Stimulated activated CD4-positive, alpha-beta T cell treated with anti-CD3 and anti-CD28 coated beads, Interleukin-1b, Interleukin-23, amount 100 ng/mL, for 1 hour (primary cell): ENCODE measurements around the gene BEST4.
"Not testable (repeated sequence)": the region's sequence is repeated elsewhere in the genome, so short reads cannot be mapped to it uniquely, and the experiment has no call there.

Source experiments
- DNase-seq, 2 donors: peaks; one replicate each; pipeline ENCODE4 v3.0.0-alpha.2; 2020; ENCODE audit warnings: low read depth in 2 of 2

BEST4 gene

DNA sequence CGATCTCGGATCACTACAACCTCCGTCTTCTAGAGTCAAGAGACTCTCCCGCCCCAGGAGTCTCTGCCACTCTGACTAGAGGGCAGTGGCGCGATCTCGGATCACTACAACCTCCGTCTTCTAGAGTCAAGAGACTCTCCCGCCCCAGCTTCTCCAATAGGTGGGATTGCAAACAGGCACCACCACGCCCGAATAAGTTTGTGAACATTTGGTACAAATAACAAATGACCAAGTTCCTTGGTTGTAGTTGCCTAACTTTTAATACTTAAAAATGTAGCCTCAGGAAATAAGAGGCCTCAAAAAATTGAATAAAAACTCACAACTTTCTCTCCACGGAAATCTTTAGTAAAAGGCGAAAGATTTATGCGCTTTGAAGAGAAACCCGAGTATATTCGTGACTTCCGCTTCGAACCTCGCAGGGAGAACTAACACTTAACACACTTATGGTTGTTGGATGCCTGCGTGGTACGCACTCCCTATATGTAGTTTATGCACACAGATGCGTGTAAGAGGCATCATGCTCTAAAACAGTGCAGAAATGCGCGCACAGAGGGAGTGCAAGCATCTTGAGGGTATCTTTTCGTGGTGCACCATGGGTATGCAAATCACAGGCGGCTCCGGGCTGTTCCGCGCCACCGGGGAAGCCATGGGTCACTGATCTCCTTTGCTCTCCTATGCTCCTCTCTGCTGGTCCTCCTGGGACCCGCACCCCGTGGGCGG lies 31.8 kb upstream of the BEST4 start:
- peak in 1 of 2 donors; percentile 64 for DNase-seq

DNA sequence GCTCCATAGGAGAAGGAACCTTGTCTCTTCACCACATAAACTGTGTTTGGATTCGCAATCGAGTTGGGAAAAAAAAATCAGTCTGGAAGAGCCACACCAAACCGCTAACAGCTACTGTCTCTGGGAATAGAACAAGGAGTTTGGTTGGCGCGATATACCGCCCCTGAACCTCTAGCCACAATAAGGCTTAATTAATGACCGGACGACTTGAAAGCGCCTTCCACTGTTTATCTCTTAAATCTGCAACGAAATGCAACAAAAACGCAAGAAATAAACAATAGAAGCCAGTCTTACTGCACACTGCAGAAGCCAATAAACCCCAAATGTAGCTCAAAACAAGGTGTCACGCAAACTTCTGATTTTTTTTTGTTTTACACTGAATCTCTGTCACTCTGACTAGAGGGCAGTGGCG lies 31.2 kb upstream of the BEST4 start:
- DNase-seq: no peak

DNA sequence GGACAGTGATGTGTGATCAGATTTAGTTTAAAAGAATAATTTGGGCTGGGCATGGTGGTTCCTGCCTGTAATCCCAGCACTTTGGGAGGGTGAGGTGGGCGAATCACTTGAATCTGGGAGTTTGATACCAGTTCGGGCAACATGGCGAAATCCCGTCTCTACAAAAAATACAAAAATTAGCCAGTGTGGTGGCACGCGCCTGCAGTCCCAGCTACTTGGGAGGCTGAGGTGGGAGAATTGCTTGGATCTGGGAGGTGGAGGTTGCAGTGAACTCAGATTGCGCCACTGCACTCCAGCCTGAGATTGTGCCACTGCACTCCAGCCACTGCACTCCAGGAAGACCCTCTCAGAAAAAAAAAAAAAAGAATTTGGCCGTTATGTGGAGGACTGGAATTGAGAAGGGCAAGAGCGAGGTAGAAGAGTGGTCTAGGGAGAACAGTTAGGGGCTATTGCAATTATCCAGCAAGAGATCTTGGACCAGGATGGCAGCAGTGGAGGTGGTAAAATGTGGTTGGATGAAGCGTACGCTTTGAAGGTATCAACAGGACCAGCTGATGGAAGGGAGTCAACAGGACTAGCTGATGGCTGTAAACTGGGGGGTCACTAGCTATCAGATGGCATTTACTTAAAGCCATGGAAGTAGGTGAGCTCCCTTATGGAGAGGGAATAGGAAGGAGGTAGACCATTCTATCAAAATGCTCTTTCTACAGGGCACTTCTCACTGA lies 30.0 kb upstream of the BEST4 start:
- no peak for DNase-seq

DNA sequence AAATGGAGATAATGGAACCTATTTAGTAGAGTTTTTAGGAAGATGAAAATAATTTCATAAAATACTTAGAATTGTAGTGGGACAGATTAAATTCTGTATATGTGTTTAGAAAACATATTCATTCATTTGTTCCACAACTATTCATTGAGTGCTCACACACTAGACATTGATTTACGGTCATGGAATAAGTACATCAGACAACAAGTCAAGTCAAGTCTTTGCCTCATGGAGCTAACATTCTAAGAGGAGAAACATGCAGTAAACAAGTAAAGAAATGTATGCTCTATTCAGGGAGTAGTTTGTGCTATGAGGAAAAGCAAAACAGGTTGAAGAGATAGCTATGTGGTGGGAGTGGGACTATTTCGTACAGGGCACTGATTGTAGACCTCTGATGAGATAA lies 29.3 kb upstream of the BEST4 start:
- DNase-seq: no peak

DNA sequence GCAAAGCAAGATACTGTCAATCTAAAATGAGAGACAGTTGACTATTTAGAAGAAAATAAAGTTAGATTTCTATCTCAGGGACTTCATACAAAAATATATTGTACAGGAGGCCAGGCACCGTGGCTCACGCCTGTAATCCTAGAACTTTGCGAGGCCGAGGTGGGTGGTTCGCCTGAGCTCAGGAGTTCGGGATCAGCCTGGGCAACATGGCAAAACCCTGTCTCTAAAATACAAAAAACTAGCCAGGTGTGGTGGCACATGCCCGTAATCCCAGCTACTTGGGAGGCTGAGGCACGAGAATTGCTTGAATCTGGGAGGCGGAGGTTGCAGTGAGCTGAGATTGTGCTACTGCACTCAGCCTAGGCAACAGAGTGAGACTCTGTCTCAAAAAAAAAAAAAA lies 28.0 kb upstream of the BEST4 start:
- not testable (repeated sequence) for DNase-seq

DNA sequence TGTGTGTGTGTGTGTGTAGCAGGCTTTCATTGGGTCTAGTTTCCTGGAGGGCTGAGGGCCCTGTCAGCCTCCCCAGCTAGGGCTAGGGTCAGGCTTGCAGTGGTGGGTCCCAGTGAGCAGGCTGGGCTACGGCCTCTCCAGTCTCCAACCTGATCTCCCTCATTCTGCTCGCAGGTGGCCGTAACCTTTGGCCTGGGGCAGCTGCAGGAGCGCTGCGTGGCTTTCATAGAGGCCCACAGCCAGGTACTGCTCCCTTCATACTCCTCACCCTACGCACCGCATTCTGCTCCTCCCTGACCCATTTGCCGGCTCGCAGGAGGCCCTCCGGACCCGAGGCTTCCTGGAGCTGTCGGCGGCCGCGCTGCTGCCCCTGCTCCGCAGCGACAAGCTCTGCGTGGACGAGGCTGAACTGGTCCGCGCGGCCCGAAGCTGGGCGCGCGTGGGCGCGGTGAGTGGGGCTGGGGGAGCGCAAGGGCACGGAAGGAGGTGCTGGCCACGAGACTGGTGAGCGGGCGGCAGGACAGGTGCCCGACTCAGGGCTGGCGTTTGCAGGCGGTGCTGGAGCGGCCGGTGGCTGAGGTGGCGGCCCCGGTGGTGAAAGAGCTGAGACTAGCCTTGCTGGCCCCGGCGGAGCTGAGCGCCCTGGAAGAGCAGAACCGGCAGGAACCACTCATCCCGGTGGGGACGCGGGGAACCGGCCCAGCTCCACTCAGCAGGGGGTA lies 25.0 kb upstream of the BEST4 start:
- DNase-seq: no peak

DNA sequence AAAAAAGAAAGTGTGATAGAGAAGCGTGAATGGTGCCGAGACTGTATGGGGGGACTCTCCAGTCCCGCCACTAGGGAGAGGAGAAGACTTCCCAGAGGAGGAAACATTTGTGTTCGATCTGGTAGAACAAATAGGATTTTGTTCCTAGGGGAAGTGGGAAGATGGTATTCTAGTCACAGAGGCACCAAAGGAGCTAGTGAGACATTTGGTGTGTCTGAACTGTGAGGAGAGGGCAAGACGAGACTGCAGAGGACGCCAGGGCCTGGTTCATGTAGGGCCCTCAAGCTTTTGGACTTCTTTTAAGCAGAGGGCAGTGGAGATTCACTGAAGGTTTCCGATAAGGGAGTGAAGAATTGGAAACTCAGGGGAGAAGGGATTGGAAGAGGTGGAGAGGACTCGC lies 23.3 kb upstream of the BEST4 start:
- no peak for DNase-seq

DNA sequence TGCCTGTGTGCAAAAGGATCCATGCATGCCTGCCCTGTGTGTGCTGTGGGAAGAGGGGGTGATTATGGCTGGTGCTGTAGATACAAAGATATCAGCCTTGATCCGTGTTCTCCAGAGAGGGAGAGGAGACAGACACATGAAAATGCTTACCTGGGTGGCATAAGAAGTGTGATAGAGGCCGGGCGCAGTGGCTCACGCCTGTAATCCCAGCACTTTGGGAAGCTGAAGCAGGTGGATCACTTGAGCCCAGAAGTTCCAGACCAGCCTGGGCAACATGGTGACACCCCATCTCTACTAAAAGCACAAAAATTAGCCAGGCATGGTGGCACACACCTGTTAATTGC lies 22.8 kb upstream of the BEST4 start:
- DNase-seq: not testable (repeated sequence)

DNA sequence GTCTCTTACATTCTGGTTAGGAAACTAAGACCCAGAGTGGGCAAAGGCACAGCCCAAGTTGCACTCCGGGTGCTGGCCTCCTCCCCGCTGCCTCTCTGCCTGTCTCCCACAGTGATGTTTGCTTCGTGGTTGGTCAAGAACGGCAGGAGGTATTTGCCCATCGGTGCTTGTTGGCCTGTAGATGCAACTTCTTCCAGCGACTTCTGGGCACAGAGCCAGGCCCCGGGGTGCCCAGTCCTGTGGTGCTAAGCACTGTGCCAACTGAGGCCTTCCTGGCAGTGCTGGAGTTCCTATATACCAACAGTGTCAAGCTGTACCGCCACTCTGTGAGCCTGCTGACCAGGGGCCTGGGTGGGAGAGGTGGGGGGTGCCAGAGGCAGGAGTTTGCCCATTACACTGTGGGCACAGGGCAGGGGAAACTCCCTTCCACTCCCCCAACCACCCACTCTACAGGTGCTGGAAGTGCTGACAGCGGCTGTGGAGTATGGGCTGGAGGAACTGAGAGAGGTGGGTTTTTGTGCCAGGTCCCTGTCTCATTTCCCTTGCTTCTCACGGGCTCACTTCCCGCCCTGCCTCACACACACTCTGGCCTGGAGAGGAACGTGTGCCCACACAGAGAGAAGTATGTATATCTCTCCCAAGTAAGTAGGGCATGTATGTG lies 22.3 kb upstream of the BEST4 start:
- DNase-seq: no peak

DNA sequence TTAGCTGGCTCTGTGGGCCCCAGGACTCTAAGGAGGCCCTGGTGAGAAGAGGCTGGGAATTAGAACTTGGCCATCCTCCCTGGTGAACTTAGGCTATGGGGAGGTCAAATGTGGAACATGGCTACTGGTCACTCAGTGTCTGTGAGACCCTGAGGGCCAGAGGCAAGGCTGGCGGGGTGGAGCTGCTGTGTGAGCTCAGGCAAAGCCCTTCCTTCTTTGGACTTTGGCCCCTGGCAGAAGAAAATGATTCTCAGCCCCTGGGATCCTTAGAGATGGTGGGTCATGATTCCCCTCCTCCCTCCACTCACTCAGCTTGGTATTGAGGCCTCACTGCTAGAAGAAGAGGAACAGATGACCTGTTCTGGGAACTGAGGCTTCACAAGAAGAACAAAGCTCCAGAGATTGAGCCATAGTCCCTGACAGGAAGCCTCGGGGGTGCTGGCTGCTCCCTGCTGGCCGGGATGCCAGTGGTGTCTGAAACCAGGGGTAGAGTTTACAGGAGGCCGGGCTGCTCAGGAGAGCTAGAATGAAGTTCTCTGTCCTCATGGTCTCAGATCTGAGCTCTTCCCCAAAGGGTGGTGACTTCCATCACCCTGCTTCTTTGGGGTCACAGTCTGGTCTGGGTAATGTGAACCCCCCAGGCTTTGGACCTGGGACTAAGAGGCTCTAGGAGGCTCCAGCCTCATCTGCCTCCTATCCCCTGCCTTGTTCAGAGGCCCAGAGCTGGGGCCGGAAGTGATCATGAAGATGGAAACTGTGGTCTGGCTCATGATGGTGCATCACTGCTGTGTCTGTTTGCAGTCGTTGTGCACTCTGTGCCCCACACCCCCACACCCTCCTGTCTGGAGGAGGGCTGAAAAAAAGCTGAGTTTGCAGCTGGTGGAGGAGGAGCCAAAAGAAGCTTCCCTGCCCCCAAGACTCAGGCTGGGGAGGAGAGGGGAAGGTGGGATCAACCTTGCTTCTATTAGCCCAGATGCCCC lies 21.3 kb upstream of the BEST4 start:
- DNase-seq: peak; percentile 63 to 82

DNA sequence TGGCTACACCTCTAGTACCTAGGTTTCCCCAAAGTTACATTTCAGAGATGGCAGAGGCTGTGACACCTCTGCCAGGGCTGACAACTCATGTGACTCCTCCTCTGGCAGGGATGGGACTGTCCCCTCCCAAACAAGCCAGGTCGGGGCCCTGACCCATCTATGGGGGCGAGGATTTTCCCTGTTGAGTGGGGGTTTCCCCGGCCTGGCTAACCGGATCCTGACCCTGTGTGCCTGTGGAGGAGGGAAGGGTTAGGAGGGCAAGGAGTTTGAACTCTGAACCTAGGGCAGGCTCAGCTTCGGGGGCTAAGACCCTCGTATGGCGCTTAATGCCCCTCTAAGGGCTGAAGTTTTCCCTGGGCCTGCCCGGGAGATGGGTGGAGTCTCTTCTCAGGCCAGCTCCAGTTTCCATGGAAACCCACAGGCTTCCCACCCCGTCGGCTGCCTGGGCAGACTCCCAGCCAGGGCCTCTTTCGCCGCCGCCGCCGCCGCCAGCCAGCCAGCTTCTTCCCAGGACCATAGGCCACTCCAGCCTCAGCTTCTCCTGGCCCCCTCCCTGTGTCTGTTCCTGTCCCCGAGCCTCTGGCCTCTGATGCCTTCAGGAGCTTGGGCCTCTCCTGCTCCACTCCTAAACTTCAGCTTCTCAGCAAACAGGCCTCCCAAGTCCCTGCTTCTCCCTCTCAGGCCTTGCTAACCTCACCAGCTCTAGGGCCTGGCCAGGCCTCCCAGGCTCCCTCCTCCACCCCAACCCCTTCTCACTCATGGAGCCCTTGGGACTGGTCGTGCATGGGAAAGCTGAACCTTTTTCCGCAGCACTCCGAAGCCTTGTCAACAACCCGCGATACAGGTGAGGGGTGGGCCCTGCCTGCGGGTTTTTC lies 20.3 kb upstream of the BEST4 start, which contains the start of gene BTBD19:
TSS of gene BTBD19 (plus strand) at position 461 of the 875 bp plus-strand sequence. CDS start at position 759, 298 bp downstream.
- no peak for DNase-seq

DNA sequence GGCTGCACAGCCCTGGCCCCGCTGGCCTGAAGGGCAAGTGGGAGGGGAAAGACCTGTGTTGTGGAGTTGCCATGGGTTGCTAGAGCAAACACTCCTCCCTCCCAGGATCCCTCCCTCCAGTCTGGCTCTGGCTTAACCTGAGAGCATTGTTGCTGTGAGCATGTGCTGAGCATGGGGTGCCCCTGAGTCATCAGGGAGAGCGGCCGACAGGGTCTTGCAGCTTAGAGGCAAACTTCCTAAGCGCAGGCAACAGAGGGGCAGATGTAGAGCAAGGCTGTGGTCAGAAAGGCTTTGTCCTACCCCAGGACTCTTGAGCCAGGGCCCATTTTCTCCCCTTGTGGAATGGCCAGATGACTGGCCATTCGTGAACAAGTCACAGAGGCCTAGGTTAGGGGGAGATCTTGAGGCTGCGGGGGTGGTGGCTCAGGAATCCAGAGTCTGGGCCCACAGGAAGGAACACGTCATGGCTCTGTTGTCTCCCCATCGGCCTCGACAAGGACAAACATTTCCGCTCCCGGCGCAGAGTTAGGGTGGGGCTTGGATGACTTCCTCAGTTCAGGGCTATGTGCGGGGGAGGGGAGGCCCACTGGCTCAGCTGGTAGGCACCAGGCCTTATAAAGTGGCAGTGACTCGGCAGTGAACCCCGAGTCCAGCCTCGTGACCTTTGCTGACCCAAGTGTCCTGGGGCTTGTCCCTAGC lies 19.5 kb upstream of the BEST4 start:
- peak in 1 of 2 donors; percentile 87 for DNase-seq

DNA sequence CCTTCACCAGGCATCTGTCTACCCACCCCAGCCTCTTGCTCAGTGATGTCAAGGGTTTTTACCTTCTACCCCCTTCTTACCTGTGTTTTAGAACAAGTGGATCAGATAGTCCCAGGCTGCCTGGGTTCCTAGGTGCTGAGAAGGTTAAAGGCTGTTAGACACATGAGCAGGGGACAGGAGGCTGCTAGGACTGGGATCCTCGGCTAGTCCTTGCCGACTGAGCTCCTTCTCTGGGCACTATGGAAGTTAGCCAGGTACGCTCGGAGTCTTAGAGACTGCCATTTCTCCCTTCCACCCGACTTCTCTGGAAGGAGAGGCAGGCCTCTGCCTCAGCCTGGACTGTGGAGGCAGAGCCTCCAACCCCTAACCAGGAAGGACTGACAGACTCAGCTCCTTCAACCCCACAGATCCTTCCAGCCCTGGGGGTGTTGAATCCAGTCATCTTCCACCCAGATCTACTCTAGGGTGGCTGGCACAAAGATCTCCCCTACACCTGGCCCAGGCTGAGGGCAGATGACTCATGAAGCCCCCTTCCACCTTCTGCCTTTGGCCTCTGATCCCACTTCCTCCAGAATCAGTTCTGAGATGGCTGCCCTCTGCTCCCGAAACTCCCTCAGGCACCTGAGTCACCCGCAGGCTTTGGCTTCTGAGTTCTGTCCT lies 18.9 kb upstream of the BEST4 start, which contains the start of gene DYNLT4:
TSS of gene DYNLT4 (minus strand) at position 648 of the 660 bp plus-strand sequence. CDS start 683 bp downstream, outside the sequence.
- DNase-seq: no peak

DNA sequence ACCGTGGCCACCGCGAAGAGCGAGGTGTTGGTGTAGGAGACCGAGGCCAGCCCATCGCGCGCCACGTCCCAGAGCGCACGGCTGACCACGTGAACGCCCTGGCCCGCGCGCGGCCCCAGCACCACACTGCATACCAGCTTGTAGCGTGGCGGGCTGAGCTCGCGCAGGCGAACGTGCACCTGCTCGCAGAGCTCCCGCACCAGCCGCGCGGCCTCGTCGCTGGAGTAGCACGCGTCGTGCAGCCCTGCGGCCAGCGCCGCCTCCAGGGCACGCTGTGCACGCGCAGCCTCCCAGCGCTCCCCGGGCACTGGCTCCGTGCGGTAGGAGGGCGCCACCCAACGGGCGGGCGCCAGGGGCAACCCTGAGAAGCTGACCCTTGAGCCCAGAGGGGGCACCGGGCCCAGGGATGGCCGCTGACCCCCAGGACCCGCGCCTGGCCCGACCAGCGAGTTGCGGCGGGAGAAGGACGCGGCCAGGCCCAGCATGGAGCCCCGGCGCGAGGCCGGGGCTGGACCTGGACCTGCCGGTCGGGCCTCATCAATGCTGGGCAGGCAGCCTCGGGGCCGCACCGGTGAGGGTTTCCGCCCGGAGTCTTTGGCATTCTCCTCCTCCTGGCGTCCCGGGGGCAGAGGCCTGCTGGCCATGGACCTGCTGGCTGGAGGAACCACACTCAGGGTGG lies 18.2 kb upstream of the BEST4 start:
- no peak for DNase-seq

DNA sequence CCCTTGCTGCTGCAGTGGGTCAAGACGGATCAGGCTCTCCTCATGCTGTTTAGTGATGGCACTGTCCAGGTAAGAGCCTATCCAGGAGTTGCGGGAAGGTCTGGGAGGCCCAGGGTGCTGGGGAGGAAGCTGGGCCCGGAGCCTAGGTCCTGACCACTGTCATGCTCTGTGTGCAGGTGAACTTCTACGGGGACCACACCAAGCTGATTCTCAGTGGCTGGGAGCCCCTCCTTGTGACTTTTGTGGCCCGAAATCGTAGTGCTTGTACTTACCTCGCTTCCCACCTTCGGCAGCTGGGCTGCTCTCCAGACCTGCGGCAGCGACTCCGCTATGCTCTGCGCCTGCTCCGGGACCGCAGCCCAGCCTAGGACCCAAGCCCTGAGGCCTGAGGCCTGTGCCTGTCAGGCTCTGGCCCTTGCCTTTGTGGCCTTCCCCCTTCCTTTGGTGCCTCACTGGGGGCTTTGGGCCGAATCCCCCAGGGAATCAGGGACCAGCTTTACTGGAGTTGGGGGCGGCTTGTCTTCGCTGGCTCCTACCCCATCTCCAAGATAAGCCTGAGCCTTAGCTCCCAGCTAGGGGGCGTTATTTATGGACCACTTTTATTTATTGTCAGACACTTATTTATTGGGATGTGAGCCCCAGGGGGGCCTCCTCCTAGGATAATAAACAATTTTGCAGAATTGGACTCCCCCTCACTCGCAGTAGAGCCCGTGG lies 17.5 kb upstream of the BEST4 start:
- no peak for DNase-seq

DNA sequence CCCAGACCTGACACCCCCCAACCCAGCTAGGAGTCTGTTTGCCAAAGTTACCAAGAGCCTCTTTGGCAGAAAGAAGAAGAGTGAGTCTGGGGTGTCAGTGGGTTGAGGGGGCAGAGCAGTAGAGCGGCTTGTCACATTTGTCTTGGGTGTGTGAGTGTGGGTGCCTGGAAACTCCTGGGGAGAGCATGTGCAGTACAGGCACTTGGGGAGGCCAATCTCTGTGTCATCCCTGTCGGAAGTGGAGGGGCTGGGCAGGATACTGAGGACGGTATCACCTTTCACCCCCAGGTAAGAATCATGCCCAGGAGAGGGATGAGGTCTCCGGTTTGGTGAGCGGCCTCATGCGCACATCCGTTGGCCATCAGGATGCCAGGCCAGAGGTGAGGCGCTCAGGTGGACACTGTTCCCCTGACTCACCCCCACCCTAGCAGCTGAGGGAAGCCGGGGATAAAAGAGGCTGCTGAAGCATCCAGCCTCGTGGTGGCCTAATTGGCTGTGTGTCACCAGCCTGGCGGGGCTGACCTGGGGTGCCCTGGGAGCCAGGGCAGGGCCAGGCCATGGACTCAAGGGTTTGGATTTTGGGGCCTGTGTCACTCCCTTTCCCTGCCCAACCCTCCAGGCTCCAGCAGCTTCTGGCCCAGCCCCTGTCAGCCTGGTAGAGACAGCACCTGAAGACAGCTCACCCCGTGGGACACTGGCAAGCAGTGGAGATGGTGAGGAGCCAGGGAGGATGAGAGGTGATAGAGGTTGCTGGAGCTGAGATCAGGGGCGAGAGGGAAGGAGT lies 15.5 kb upstream of the BEST4 start:
- DNase-seq: no peak

DNA sequence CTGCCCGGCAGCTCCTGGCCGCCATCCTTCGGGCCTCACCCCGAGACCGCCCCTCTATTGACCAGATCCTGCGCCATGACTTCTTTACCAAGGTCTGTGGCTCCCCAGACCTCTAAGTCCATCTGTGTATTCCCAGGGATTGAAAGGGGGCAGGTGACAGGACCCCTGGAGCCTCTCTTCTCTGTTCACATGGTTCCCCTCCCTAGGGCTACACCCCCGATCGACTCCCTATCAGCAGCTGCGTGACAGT lies 15.0 kb upstream of the BEST4 start:
- no peak for DNase-seq
